Stimulated activated CD4-positive, alpha-beta T cell treated with anti-CD3 and anti-CD28 coated beads, Interleukin-4, amount 100 ng/mL, for 4 hours (primary cell): Measurements from ENCODE around the gene ATP6V1G2.
"Not testable (repeated sequence)": the region's sequence is repeated elsewhere in the genome, so short reads cannot be mapped to it uniquely, and the experiment has no call there.

Experiments
- DNase-seq, 2 experiments: peaks; one replicate each; pipeline ENCODE4 v3.0.0-alpha.2; 2020

The ATP6V1G2 gene

DNA sequence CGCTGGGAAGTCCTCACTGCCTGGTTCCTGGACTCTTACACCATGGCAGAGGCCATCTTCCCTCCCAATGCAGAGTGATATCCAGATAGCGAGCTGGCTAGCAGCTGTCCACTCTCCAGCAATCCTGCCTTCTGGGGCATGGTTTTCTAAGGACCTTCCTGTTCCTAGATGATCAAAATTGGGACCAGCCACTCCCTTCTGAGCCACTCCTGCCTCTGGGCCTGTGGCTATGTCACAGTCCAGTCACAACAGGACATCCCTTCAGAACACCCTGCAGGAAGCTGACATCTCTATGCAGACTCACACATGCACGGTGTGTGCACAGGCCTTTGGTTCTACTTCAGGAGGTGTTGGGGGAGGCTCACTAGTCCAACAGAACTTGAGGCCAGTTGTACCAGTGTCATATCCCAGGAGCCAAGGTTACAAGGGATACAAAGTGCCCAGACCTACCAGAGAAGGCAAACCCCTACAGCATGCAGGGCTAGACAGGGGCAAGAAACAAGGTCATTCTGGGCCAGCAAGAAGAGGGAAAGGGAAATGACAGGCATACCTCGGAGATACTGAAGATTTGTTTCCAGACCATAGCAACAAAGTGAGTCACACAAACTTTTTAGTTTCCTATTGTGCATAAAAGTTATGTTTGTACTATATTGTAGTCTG lies 20.3 kb downstream of the ATP6V1G2 start:
- no peak for DNase-seq

DNA sequence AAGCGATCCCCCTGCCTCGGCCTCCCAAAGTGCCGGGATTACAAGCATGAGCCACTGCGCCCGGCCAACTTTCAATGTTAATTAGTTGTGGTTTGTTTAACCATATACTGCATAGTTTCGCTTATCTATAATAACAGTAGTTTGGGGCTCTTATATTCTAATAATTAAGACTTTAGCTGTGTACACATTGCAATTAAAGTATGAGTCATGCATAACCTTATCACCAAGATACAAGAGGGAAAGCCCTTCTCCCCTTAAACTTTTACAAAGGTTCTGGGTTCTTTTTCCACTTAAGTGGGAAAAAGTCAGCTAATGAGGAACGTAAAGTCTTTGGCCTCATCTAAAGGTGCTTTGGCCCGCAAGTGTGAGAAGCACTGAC lies 20.9 kb downstream of the ATP6V1G2 start:
- no peak for DNase-seq

DNA sequence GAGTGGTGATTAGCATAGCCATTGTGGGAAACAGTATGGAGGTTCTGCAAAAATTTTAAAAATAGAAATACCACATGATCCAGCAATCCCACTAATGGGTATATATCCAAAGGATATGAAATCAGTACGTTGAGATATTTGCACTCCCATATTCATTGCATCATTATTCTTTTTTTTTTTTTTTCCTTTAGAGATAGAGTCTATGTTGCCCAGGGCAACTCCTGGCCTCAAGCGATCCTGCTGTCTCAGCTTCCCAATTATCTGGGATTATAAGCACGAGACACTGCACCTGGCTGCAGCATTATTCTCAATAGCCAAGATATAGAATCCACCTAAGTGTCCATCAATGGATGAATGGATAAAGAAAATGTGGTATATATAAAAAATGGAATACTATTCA lies 24.6 kb downstream of the ATP6V1G2 start:
- DNase-seq = no peak

DNA sequence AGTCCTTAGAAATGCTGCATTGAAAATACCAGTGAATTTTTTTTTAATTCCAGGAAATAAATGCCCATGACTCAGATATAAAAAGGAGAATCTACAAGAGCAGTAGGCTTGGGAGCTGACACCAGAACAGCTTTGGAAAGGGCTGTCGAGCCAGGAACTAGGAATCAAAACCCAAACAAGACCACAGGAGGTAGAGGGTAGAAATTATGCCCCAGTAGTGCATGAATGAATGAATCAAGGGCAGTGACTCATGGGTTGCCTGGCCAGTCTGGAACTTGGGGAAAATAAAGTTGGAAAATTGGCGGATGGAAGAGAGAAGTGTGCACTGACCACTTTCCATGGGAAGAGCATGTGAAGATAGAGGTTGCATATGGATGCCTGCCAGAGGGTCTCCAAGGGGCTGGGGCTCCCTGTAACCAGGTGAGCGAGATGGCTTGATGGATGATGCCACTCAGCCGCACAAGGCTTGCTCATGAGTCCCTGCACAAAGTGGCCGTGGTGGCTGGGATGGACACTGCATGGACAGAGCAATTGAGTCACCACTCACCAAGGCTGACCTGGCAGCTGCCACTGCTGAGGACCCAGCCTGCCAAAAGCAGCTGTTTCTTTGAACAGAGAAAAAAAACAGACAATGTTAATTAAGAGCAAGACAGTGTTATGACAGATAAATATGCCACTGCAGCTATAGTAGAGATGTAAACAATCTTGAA lies 32.8 kb downstream of the ATP6V1G2 start:
- DNase-seq = no peak

DNA sequence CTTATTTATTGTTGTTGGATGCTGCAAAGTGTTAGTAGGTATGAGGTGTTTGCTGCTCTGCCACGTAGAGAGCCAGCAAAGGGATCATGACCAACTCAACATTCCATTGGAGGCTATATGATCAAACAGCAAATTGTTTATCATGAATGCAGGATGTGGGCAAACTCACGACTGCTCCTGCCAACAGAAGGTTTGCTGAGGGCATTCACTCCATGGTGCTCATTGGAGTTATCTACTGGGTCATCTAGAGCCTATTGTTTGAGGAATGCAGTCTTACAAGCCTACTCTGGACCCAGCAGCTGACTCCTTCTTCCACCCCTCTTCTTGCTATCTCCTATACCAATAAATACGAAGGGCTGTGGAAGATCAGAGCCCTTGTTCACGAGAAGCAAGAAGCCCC lies 36.4 kb downstream of the ATP6V1G2 start:
- DNase-seq = no peak

DNA sequence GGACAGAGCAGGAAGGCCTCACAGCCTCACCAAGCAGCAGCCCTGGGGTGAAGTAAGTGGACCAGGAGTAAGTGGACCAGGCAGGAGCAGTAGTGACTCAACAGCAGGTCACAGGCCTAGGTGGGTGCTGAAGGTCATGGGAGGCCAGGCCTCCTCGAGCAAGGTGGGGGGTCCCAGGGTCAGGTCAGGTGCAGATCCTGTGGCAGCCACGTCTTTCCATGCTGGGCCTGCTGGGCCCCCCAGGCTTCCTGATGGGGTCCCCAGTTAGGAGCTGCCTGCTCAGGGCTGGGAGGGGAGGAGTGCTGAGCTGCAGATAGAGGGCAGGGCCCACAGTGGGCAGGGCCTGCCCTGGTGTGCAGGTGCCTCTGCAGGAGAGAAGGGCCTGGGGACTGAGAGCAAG lies 37.4 kb downstream of the ATP6V1G2 start:
- DNase-seq = not testable (repeated sequence)

DNA sequence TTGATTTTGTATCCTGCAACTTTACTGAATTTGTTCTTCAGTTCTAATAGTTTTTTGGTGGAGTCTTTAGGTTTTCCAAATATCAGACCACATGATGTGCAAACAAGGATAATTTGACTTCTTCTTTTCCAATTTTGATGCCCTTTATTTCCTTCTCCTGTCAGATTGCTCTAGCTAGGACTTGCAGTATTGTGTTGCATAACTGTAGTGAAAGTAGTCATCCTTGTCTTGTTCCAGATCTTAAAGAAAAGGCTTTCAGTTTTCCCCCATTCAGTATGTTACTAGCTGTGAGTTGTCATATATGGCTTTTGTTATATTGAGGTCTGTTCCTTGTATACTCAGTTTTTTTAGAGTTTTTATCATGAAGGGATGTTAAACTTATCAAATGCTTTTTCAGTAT lies 43.8 kb downstream of the ATP6V1G2 start:
- DNase-seq = no peak

DNA sequence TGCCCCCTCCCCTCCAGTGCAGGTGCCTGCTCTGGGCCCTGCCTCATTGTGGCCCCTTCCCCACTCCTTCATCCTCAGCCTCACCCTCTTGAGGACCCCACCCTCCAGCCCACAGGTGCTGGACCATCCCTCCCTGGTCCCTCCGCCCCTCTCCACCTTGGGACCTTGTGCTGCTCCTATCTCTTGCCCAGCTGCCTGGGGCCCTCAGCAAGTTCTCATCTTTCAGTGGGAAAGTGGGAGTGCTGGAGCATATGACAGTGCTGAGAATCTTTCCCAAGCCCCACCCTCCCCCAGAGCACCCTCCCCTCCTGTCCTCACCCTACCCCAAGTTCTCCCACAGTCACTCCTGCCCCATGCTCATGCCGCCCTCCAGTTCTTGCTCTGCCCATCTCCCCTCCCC lies 46.8 kb downstream of the ATP6V1G2 start:
- not testable (repeated sequence) for DNase-seq

DNA sequence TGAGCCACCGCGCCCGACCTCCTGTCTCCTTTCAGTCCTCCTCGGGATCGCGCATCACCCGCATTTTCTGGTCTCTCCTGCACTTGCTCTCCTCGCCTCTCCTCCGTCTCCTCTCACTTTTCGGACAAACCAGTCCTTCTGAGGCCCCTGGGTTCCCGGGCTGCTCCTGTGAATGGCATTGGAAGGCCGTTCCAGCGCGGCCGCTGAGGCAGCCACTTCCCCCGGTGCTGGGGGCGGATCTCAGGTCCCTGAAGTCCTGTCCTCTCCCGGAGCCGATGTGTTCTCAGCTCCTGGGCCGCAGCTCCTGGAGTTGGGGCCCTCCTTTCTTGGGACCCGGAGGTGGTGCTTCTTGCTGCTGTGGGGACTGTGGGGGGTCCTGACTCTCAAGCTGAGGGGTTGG lies 47.7 kb downstream of the ATP6V1G2 start:
- DNase-seq = no peak

DNA sequence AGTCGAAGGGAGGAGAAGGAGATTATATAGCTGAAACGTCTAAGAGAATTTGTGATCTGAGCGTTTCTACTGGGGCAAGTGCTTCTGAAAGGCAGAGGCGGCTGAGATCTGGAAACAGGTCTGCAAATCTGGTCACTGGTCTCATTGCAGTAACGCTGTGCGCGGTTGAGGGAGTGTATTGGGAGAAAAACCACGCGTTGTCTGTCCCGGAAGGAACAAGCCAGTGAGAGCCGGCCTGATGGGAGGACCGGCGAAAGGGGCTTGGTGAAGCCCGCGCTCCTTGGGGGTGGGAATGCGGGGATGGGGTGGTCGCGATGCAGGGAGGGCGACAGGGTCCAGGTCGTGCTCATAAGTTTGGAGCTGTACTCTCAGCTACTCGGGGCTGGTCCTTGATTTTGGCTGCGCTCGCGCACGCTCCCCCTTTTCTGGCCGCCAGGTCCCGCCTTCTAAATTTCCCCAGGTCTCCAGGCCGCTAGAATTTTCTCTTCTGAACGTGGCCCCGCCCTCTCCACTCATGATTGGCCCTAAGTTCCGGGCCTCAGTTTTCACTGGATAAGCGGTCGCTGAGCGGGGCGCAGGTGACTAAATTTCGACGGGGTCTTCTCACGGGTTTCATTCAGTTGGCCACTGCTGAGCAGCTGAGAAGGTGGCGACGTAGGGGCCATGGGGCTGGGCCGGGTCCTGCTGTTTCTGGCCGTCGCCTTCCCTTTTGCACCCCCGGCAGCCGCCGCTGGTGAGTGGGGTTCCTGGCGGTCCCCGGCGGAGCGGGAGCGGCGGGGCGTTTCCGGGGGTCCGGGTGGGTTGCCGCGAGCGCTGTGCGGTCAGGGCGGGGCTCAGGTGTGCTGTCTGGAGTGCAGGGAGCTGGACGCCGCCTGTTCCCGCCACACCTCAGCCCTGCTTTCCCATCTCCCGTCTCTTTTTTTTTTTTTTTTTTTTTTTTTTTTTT lies 48.6 kb downstream of the ATP6V1G2 start, which contains the start of gene MICB:
TSS of gene MICB (plus strand) at position 615 of the 946 bp plus-strand sequence. CDS start at position 664, 49 bp downstream.
- peak; percentile 78 to 84 for DNase-seq

DNA sequence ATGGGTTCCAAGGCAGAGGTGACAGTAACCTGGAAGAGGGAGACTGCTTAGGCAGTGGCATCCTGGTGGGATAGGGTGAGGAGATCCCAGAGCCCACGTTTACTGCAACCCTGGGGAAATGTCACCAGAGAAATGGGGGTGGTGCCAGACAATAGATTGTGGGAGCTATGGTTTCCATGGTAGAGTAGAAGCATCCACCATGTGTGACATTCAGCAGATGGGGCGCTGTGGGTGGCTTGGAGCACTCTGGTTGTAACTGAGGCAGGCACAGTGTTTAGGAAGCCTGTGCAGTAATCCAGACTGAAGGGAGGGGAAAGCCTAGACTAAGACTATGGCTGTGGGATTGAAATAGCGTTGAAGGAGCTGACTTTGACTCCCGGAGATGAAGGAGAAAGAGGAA lies 49.6 kb downstream of the ATP6V1G2 start:
- not testable (repeated sequence) for DNase-seq

DNA sequence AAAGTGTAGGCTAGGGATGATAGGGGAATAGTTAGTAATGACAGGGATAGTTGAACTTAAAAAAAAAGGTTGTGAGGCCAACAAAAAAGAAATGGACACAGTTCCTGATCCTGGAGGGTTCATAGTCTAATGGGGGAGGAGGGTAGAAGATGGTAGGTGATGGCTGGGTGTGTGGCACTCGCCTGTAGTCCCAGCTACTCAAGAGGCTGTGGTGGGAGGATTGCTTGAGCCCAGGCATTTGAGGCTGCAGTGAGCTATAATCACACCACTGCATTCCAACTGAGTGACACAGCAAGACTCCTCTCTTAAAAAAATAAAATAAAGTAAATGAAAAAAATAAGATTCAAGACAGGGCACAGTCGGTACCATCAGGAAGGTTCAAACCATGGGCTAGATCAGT lies 50.8 kb downstream of the ATP6V1G2 start:
- DNase-seq = no peak
